Myocyte (in vitro differentiated cells): ENCODE results near the gene CDK18. TPM values are rescaled to one million over a fixed set of nuclear protein-coding genes. Genes with fewer than 3 reads are reported as not detected.

Source experiments
- total RNA-seq: library from RNA; depleted of rRNA; stranded (reverse); fragments of >200 nt; gene quantifications from 2 replicates; pipeline ENCODE4 v1.2.3, GENCODE V29; 2014

CDK18 gene
- total RNA-seq, 1 donor from 2014 or later: 33.3 TPM

Other genes with a start within 250 kb of the CDK18 start
- 0.70 and 0.88 TPM in 2 replicates for gene NUAK2, start 182.9 kb upstream of the CDK18 start, total RNA-seq
- gene KLHDC8A, start 147.7 kb upstream of the CDK18 start, total RNA-seq: not detected in 2 replicates
- gene LEMD1, start 82.6 kb upstream of the CDK18 start, total RNA-seq: not detected in 2 replicates
- not detected in 2 replicates for gene BLACAT1, start 48.6 kb upstream of the CDK18 start, total RNA-seq
- gene ELK4, start 127.3 kb downstream of the CDK18 start, total RNA-seq: 18.1 and 19.0 TPM in 2 replicates
- gene SLC45A3, start 175.8 kb downstream of the CDK18 start, total RNA-seq: 12.1 and 12.7 TPM in 2 replicates
- 151 and 153 TPM in 2 replicates for gene NUCKS1, start 245.5 kb downstream of the CDK18 start, total RNA-seq